Ishikawa (cell line): ENCODE results near the gene TUBB3.

Experiments used
- CEBPB ChIP-seq: IDR thresholded peaks from 2 replicates; pipeline ENCODE4 v1.6.1; 2012
- EP300 ChIP-seq: IDR thresholded peaks from 2 replicates; pipeline ENCODE4 v1.6.1; 2012; ENCODE audit warnings: borderline replicate concordance
- NFIC ChIP-seq: IDR thresholded peaks from 2 replicates; pipeline ENCODE4 v1.6.1; 2012
- RAD21 ChIP-seq: IDR thresholded peaks from 2 replicates; pipeline ENCODE4 v1.6.1; 2012; ENCODE audit warnings: low read depth
- TAF1 ChIP-seq: IDR thresholded peaks from 2 replicates; pipeline ENCODE4 v1.6.1; 2012; ENCODE audit warnings: low read depth, mild to moderate bottlenecking
- TEAD4 ChIP-seq: IDR thresholded peaks from 2 replicates; pipeline ENCODE4 v1.6.1; 2012
- ZBTB7A ChIP-seq: IDR thresholded peaks from 2 replicates; pipeline ENCODE4 v1.6.1; 2012; ENCODE audit warnings: low read depth
- TF ChIP-seq, protein P1 (sequence below): IDR thresholded peaks from 2 replicates; pipeline ENCODE4 v1.6.1; 2012

GRCh38 chr16:89899879-89900481, 23.2 kb upstream of the TUBB3 start:
- TF ChIP-seq, protein P1, sequence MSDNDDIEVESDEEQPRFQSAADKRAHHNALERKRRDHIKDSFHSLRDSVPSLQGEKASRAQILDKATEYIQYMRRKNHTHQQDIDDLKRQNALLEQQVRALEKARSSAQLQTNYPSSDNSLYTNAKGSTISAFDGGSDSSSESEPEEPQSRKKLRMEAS = no peak
- TF ChIP-seq EP300 = no peak
- no peak for TF ChIP-seq ZBTB7A
- TF ChIP-seq NFIC = no peak
- no peak for TF ChIP-seq RAD21
- TF ChIP-seq CEBPB = no peak
- TF ChIP-seq TAF1 = no peak
- no peak for TF ChIP-seq TEAD4
